KBM-7 (cell line): ENCODE data around the gene MYO1C.
A peak's percentile ranks its signal among the peaks of the same experiment; 100 is the strongest.
"Not testable (repeated sequence)": the region's sequence is repeated elsewhere in the genome, so short reads cannot be mapped to it uniquely, and the experiment has no call there.

Source experiments
- DNase-seq: peaks from one replicate; pipeline ENCODE4 v3.0.0-alpha.2; 2015
- in situ Hi-C: fragments of 300-500 bp; cut with MboI; formaldehyde crosslinking; loops from 2 replicates; pipeline ENCODE4 v1.14.3; 2020; ENCODE audit warnings: low sequenced_read_pairs, low pct_unique_long_range_greater_than_20kb, mixed read lengths

The MYO1C gene

GRCh38 chr17:1470755-1471462 is 21.6 kb downstream of the MYO1C start:
- in situ Hi-C loops = no loop called here
- no peak for DNase-seq

- DNase-seq = no peak
- in situ Hi-C loops = no loop called here
Observed at GRCh38 chr17:1470071-1470754, 22.3 kb downstream of the MYO1C start.

- in situ Hi-C loops = no loop called here
- no peak for DNase-seq
Observed at GRCh38 chr17:1469231-1469852, 23.1 kb downstream of the MYO1C start.

- no peak for DNase-seq
- in situ Hi-C loops = no loop called here
Observed at GRCh38 chr17:1467898-1468492, 24.5 kb downstream of the MYO1C start.

- in situ Hi-C loops = no loop called here
- DNase-seq = no peak
Observed at GRCh38 chr17:1467258-1467657, 25.2 kb downstream of the MYO1C start.

GRCh38 chr17:1464186-1464585 is 28.3 kb downstream of the MYO1C start:
- in situ Hi-C loops = no loop called here
- DNase-seq = no peak

GRCh38 chr17:1462164-1463112 is 30.0 kb downstream of the MYO1C start:
- DNase-seq = peak; percentile 13
- in situ Hi-C loops = no loop called here

GRCh38 chr17:1461198-1461944 is 31.1 kb downstream of the MYO1C start:
- DNase-seq = peak; percentile 11
- in situ Hi-C loops = no loop called here

GRCh38 chr17:1460233-1460632 is 32.3 kb downstream of the MYO1C start:
- in situ Hi-C loops = no loop called here
- DNase-seq = no peak

GRCh38 chr17:1455797-1456599 is 36.5 kb downstream of the MYO1C start, which contains the start of gene CRK:
TSS of gene CRK (minus strand) at chr17:1456232. CDS start at chr17:1456117, 115 bp downstream.
- in situ Hi-C loops = no loop called here

GRCh38 chr17:1455291-1455796 is 37.1 kb downstream of the MYO1C start:
- DNase-seq = peak; percentile 64
- in situ Hi-C loops = no loop called here

More at GRCh38 chr17:1455797-1456599, 36.5 kb downstream of the MYO1C start, which contains the start of gene CRK:
- DNase-seq = peak; percentile 92

GRCh38 chr17:1454541-1454940 is 37.9 kb downstream of the MYO1C start:
- in situ Hi-C loops = no loop called here
- DNase-seq = no peak

- in situ Hi-C loops, DNase-seq: not testable (repeated sequence)
Observed at GRCh38 chr17:1453694-1454093, 38.8 kb downstream of the MYO1C start.

- in situ Hi-C loops = no loop called here
Observed at GRCh38 chr17:1452836-1453235, 39.6 kb downstream of the MYO1C start.

GRCh38 chr17:1450261-1450660 is 42.2 kb downstream of the MYO1C start:
- in situ Hi-C loops, DNase-seq: not testable (repeated sequence)

More at GRCh38 chr17:1452836-1453235, 39.6 kb downstream of the MYO1C start:
- no peak for DNase-seq

GRCh38 chr17:1449412-1449967 is 43.0 kb downstream of the MYO1C start:
- in situ Hi-C loops = no loop called here
- no peak for DNase-seq

GRCh38 chr17:1447052-1447451 is 45.4 kb downstream of the MYO1C start:
- in situ Hi-C loops = no loop called here
- peak; percentile 47 for DNase-seq
